SW 1271 (cell line): ENCODE results near the gene NTSR1.

Experiments used
- DNase-seq, 2 experiments: peaks; one replicate each; lab custom pipeline; 2025; lab: John Stamatoyannopoulos, UW

The NTSR1 gene

DNA sequence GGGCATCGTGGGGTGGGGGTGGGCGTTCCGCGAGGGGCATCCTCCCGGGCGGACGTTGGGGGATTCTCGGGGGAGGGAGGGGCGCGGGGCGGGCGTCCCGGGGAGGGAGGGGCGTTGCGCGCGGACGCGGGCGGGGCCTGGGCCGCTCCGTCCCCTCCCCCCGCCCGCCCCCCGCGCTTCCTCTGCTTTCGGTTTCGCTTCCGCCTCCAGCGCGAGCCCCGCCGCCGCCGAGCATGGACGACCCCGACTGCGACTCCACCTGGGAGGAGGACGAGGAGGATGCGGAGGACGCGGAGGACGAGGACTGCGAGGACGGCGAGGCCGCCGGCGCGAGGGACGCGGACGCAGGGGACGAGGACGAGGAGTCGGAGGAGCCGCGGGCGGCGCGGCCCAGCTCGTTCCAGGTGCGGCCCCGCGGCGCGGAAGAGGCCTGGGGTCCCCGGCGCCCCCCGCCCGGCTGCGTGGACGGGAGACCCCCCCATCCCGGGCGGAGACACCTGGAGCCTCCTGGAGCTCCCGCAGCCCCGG lies 96.1 kb downstream of the NTSR1 start, which contains the start of gene OGFR:
Gene OGFR, plus strand, starts transcription at position 209 of the 528 bp plus-strand sequence. Its CDS starts 25 bp downstream, at position 234.
- peak; percentile 45 to 59 for DNase-seq

DNA sequence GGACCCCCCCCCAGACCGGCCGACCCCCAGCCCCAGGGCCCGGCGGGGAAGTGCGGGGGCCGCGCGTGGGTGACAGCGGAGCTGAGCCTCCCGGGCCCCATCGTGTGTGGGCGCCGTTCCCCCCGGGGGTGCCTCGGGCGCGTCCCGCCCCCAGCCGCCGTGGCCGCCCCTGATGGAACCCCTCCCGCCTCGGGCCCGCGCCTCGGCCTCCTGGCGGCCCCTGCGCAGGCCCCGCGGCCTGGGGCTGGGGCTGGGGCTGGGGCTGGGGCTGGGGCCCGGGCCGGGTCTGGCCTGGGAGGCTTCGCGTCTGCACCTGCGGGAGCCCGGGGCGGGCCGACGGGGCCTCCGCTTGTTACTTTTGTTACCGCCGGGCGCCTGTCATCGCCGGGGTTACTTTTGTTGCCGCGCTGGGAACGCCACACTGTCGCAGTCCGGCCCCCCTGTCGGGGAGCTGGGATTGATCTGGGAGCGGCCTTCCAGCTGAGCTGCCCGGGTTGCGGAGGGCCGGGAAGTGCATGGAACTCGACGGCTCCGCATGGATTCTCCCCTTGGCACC lies 96.6 kb downstream of the NTSR1 start:
- DNase-seq, result no peak

DNA sequence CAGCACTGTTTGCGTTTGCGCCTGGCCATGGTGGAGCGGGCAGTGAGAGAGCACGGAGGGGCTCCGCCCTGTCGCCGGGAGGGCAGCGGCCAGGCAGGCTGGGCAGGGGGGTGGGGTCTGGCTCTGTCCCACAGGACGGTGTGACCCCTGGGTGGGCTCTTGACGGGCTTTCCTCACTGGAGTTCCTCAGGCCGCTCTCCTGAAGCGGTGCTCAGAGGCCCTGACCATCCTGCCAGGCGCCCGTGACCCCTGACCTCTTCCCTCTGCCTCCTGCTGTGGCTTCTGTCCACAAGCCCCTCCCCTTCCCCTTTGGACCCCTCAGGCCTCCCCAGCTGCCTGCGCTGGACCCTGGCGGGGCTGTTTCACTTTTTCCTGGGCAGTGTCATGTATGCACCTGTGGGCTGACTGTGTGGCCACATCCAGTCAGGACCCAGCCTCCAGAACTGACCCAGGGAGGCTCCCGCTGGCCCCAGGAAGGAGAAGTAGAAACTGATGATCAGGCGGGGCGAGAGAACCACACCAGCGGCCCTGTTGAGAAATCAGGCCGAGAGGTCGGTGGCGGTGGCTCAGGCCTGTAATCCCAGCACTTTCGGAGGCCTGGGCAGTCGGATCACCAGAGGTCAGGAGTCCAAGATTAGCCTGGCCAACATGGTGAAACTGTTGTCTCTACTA lies 97.2 kb downstream of the NTSR1 start:
- DNase-seq, result peak in 1 of 2 experiments; percentile 33

DNA sequence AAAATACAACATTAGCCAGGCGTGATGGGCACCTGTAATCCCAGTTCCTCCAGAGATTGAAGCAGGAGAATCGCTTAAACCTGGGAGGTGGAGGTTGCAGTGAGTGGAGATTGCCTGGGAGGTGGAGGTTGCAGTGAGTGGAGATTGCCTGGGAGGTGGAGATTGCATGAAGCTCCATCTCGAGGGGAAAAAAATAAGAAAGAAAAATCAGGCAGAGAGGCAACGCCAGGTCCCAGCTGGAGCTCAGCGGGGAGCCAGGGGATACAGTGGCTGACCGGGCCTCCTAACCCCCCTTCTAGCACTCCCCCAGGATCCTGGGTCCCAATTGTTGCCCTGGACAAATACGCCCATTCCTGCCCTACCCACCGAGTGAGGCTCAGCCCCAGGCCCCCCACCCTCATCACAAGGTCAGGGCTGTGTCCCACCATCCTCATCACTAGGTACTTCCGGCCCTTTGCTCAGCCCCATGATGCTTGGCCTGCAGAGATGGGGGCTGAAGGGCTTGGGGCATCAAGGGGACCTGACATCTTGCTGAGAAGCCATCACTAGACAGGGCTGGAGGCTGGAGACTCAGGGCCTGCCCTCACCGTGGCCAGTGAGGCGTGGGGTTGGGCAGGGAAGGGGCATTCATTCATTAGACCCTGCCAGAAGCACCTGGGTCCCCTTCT lies 97.9 kb downstream of the NTSR1 start:
- no peak for DNase-seq

DNA sequence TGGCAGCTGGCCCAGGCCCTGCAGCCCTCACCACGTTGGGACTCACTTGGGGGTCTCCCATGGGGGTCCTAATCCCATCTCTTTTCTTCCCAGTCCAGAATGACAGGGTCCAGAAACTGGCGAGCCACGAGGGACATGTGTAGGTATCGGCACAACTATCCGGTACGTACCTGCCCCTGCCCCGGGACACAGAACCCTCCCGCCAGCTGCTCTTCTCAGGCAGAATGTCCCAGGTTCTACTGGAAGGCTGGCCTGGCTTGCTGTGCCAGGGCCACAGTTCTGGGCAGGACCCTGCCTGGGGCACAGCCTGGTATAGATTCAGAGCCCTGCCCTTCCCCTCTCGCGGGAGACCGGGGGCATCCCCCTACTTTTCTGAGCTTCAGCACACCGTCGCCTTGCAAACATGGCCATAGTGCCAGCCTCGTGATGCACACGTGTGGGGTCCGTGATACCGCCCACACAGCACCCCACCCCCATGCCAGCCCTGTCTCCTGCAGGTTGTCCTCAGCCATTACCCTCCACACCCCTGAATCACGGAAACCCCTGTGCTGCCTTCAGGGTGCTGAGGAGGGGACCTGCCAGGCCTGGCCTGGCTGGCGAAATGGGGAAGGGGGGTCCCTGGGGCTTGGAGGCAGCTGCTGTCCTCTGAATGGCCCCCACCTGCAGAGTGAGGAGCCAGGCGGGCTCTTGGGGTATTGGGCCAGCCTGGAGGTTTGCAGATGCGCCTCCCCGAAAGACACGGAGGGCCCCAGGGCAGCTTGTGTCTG lies 99.0 kb downstream of the NTSR1 start:
- no peak for DNase-seq

DNA sequence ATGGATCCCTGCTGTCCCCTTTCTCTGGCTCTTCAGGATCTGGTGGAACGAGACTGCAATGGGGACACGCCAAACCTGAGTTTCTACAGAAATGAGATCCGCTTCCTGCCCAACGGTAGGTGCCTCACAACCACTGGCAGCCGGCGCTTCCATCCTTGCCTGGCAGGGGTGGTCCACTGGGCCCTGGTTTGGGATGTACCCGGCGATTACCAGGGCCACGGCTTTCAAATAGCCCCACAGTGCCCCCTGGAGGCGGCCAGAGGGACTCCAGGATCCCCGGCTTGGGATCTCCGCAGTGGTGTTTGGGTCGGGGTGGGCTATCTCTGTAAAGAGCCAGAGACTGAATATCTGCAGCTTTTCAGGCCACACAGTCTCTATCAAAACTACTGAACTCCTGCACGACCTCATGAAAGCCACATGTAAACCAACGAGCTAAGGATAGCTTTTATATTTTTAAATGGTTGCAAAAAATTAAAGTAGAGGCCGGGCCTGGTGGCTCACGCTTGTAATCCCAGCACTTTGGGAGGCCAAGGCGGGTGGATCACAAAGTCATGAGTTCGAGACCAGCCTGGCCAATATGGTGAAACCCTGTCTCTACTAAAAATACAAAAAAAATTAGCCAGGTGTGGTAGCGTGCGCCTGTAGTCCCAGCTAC lies 99.7 kb downstream of the NTSR1 start:
- DNase-seq, result peak in 1 of 2 experiments; percentile 46

DNA sequence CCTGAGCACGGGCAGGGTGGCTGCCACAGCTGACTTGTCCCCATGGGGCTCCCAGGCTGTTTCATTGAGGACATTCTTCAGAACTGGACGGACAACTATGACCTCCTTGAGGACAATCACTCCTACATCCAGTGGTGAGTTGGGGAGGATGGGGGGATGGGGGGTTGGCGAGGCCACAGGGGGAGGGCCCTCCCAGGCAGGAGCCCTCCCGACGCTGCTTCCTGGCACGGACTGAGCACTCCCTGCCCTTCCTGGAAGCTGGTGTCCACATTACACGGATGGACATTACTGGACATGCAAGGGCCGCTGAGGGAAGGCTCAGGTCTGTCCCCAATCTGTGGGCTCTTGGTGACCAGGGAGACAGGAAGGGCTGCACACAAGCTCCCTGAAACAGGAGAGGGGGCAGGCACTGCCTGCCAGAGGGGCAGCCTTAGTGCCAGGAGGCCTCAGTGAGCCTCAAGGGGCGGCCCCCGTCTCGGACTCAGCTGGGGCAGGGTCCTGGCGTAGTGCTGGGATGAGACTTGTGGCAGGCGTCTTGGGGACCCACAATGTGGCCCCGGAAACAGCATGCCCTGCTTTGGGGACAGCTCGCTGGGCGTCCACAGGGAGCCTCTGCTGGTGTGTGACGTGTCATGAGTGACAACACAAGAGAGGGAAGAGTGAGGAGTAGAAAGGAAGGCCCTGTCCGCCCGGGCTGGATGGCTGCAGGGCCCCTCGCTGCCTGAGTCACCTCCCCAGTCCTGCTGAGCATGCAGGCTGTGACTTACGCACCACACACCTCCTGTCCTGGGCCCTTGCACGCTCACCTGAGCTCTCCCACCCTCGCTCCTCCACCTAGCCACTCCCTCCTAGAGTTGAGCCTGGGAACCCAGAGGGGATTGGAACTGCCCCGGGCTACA lies 101.1 kb downstream of the NTSR1 start:
- no peak for DNase-seq

DNA sequence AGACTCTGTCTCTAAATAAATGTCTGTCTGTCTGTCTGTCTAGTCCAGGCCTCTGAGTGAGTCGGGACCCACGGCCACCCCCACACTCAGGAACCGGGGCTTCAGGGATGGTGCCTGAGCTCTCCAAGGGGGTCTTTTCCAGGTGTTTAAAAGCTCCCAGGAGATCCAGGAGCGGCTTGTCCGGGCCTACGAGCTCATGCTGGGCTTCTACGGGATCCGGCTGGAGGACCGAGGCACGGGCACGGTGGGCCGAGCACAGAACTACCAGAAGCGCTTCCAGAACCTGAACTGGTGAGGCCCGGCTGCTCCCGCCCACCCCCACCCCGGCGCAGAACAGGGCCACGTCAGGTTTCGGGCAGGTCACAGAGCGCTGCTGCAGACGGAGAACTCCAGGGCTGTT lies 102.7 kb downstream of the NTSR1 start:
- DNase-seq, result no peak

DNA sequence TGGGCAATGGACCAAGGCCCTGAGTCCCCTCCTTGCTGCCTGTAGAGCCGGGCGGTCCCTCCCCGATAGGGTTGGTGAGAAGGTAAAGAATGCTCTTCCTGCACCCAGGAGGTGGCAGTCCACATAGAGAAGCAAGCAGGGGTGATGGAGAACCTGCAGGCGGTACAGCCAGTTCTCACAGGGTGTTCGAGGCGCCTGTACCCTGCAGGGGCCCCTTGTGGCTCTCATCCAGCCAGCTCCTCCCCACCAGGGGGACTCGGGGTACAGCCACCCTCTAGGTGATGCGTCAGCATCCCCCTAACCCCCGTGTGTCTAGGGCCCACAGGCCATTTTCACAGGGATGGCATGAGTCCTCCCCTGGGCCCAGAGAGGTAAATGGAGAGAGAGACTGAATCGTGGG lies 103.1 kb downstream of the NTSR1 start:
- DNase-seq, result no peak
